NCI-H146 (cell line): ENCODE measurements around the gene ZBTB37.
"Not testable (repeated sequence)": the region's sequence is repeated elsewhere in the genome, so short reads cannot be mapped to it uniquely, and the experiment has no call there.

Source experiments
- DNase-seq: peaks from one replicate; lab custom pipeline; 2025; lab: John Stamatoyannopoulos, UW

The ZBTB37 gene

DNA sequence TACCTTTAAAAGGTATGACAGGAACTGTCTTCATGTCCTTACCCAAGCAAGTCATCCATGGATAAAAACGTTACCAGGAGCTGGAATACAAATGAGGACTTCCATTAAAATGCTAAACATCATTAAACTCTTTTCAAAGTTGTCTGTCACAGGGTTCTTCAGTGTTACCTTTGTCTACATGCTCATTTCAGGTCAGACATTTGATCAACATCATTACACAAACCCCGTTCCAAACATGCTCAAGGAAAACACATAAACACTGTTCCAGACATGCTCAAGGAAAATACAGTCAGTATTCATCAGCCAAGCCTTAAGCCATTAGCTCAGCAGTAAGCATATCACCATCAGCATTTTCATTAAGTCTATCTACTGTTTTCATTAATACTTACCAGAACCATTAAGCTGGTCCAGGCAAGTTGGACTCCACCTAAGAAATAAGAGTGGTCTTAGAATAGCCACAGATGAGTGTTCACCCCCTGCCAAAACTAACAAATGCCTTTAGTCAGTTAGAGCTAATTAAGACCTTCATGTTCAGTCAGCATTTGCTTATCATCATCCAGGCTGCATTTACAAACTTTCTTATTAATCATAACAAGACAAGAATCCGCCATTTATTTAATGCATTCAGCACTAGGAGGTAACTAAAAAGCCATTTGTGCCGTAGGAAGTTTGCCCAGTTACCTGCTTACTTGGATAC is 2.6 kb upstream of the ZBTB37 start:
- DNase-seq = no peak

DNA sequence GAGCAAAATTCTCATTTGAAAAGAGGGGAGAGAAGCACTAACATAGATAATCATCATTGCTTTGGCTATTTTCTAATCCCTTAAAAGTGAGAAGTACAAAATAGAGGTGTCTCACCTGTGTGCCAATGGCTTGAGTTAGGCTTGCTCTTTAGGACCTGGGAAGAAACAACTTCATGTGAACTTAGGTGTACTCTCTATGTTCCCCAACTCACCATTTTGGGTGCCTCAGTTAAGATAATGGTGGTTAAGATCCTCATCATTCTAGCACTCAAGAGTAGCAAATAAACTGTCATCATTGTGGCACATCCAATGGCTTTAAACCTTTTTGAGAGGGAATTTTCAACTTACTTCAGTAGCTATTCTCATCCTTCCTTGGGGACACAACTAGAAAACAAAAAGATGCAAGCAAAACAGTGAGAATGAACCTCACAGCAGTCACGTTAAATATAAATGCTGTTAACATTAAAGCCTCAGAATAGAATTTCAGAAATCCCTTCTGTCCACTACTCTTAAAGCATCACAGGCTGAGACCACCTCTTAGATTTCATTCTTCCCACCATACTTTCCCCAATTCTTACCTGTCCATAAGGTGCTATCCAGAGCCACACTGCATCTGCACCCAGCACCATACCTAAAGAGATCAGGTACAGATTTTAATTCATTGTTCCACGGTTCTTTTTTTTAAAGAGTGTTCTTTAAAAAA is 1.6 kb upstream of the ZBTB37 start:
- DNase-seq = no peak

DNA sequence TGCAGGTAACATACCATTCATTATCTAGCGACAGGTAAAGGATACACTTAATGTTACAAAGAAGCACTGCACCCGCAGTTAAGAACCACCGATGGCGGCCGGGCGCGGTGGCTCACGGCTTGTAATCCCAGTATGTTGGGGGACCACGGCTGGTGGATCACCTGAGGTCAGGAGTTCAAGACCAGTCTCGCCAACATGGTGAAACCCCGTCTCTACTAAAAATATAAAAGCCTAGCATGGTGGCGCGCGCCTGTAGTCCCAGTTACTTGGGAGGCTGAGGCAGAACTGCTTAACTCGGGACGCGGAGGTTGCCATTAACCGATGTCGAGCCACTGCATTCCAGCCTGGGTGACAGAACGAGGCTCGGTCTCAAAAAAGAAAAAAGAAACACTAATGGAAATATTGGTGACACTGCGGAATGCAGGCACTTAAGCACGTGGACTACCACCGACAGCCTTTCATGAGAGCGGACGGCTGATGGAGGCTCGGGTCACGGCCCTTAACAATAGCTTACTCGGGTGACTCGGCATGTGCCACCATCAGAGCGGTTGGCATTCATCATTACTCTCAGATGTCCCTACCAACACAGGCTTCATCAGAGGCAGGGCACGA is 933 bp upstream of the ZBTB37 start:
- peak; percentile 72 for DNase-seq

DNA sequence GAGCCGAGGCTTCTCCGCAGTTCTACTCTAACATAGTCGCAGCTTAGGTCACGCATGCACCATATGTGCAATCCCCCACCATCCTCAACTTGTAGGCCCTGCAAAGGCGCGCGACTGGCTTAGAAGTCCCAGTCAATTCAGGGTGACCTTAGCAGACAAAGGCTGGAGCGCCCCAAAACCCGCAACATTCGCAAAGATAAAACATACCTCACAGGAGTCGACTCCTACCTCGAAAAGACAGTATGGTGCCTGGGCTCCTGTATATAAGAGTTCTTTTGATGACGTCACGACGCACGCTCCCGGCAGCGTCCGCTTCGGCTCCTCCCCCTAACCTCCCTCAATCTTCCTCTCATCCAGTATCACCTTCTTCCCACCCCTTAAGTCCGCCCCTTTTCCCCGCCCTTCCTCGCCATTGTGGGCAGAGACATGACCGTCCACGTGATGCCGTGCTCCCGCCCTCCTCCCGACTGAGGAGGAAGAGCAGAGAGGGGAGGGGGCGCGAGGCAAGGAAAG is 371 bp upstream of the ZBTB37 start, which contains the start of gene GAS5:
GAS5 (minus strand) TSS at position 237 of the 513 bp plus-strand sequence.
- DNase-seq = peak; percentile 100

DNA sequence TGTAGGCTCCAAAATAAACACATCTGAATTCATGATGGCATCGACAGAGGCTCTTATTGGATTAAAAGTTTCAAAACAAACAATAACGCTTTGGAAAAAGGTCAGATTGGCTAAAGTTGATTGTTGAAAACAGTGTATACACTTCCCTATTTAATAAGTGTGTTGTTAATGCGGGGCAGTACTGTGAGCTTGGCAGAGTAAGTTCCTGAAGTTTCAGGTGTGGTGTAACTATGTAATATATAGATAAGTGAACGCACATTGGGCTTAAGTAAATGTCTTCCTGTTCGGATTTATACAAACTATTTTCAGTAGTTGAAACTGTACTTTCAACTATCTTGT is 810 bp downstream of the ZBTB37 start:
- no peak for DNase-seq

DNA sequence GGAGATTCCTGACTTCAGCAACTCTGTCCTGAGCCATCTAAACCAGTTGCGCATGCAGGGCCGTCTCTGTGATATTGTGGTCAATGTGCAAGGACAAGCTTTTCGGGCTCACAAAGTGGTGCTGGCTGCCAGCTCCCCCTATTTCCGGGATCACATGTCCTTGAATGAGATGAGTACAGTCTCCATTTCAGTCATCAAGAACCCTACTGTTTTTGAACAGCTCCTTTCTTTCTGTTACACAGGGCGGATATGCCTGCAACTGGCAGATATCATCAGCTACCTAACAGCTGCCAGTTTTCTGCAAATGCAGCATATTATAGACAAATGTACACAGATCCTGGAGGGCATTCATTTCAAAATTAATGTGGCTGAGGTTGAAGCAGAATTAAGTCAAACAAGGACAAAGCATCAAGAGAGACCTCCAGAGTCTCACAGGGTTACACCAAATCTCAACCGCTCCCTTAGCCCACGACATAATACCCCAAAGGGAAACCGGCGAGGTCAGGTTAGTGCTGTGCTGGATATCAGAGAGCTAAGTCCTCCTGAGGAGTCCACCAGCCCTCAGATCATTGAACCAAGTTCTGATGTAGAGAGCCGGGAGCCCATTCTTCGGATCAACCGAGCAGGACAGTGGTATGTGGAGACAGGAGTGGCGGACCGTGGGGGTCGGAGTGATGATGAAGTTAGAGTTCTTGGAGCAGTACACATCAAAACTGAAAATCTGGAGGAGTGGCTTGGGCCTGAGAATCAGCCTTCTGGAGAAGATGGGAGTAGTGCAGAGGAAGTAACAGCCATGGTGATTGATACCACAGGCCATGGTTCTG is 2.3 kb downstream of the ZBTB37 start:
- no peak for DNase-seq

DNA sequence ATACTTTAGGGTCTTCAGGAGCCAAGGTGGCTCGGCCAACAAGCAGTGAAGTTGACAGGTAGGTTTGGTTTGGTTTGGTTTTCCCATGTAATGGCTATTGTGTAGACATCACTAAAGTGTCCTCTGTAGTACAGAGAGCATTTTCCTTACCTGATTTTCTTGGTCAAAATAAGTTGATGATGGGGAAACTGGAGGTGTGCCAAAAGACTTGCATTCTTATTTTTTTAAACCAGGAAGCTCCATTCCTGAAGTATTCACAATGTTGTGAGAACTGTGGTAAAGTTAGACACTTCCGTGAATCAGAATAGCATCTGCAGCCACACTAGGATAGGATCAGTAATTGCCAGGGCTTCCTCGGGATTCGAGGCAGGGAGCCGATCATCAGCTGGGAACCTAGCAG is 2.9 kb downstream of the ZBTB37 start:
- DNase-seq = no peak

DNA sequence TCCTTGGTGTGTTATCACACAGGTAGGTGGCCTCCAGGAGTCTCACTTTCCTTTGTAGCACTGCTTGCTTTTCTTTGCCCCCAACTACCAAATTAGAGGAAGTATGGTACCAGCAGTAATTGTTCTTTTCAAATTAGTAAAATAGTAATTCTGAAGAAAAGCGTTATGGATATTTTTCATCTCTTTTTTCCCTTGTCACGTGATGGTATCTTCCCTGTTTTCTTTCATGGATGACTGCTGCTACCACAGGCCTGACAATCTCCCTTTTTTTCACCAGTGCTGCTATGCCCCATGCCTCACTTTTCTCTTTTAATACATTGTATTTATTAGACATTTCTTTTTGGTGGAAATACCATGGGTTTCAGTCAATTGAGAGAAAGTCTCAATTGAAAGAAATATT is 3.3 kb downstream of the ZBTB37 start:
- DNase-seq = no peak

DNA sequence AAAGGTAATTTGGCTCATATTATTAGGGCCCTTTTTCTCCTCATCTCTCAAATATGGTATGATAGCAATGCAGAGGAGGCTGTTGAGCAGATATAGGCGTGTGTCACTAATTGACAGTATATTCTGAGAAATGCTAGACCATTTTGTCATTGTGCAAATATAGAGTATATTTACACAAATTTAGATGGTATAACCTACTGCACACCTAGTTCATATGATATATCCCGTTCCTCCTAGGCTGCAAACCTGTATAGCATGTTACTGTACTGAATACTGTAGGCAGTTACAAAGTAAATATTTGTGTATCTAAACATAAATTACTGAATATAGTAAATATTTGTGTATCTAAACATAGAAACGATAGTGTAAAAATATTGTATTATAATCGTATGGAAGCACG is 8.6 kb downstream of the ZBTB37 start:
- no peak for DNase-seq

DNA sequence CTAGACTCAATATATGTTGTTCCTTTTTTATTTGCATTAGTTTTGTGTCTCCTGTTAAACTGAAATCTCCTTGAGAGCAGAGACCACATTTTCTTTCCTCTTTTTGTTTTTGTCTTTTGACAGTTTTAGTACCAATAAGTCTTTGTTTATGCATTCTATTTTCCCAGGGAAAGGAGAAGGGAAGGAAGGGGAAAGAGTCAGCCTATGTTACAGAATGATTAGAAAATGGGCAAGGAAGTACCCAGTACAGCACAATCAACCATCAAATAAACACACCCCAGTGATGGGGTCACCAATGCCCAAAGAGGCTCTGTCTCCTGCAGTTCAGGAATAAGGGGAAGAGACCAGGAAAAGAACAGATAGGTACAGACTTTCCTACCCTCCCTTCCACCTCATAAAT is 10.1 kb downstream of the ZBTB37 start:
- DNase-seq = no peak

DNA sequence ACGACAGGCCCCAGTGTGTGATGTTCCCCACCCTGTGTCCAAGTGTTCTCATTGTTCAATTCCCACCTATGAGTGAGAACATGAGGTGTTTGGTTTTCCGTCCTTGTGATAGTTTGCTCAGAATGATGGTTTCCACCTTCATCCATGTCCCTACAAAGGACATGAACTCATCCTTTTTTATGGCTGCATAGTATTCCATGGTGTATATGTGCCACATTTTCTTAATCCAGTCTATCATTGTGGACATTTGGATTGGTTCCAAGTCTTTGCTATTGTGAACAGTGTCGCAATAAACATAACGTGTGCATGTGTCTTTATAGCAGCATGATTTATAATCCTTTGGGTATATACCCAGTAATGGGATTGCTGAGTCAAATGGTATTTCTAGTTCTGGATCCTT is 12.9 kb downstream of the ZBTB37 start:
- not testable (repeated sequence) for DNase-seq

DNA sequence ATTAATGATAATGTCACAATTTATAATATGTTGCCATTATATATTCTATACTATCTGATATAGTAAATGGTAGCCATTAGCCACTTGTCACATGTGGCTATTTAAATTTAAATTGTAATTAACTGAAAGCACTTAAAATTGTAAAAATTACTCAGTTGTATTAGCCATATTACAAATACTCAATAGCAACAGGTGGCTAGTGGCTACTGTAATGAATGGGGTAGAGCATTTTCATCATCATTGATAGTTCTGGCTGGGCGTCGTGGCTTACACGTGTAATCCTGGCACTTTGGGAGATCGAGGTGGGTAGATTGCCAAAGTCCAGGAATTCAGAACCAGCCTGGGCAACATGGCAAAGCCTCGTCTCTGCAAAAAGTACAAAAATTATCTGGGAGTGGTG is 16.5 kb downstream of the ZBTB37 start:
- DNase-seq = no peak

DNA sequence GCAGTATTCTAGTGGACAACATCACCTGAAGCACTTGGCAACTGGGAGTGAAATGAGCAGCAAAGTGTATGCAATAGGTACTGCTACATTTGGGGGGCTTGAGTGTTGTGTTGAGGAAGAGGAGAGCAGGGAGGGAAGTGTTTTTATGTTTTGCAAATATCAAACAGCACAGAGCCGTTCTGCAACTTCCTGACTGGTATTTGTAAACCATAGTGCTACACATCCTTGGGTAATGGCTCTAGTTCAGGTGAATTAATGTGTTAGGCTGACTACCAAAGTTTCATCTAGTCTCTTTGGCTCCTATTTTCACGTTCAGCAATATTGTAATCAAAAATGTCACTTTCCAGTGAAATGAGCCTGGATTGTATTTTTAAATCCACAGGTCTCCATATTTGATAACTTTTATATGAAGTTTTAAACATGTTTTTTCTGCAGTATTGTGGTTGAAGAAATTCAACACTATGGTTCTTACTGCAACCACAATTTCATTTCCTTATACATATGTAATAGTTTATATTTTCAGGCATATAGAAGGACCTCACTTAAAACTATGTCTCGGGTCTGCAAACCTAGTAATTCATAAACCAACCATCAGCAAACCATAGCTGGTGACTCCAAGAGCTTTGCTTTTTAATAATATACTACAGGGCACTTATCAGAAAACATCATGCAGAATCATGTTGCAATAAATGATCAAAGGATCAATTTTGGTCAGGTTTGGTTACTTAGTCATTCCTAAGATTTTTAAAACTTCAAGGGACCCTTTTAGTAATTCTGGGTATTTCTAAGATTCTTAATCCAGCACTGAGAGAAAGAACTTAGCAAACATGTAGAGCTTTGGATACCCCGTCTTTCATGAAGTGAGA is 18.8 kb downstream of the ZBTB37 start:
- DNase-seq = no peak

DNA sequence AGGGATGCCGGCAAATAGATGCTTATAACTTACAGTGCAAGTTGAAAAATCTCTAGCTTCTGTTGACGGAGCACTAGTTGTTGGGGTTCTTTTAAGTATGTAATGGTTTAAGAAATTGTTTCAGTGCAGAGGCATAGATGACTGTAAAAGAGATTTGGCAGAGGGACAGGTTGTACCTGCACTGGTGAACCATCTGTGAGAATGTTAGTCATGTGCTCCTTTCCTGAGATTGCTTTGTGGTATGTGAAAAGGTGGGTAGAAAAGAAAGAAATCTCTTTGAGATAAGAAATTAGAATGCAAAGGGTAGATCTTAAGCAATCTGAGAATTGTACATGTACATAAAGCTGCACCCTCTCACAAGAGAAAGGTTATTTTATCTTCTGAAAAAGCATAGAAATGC is 19.4 kb downstream of the ZBTB37 start:
- no peak for DNase-seq

DNA sequence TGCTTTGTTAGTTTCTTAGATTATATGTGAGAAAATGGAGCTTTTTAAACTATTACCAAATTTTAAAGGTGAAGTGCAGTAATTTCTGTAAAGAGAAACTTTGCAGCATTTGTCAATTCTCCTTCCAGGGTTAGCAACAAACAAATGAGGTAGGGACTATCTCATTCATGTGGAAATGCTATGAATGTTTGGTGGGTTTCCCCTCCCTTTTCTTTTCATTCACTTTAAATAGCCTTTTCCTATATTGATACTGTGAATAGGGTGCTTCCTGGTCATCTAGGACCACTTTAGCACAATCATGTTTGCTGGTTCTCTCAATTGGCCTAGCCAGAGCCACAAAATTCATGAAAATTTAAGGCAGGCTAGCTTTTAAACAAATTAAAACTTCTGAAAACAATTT is 20.6 kb downstream of the ZBTB37 start:
- DNase-seq = no peak

DNA sequence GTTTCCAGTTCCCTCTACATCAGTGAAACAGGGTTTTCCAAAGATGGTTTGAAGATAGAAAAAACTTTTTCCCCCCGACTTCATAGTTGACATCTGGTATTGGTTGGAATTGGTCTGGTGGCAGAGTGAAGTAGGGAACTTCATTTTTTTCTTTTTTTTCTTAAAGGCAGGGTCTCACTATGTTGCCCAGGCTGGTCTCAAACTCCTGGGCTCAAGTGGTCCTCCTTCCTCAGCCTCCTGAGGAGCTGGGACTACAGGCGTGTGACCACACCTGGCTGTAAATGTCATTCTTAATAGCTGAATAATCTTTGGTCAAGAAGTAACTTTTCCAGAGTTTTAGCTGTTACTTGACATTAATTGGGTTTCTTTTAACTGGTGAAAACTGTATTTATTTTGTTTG is 21.7 kb downstream of the ZBTB37 start:
- no peak for DNase-seq

DNA sequence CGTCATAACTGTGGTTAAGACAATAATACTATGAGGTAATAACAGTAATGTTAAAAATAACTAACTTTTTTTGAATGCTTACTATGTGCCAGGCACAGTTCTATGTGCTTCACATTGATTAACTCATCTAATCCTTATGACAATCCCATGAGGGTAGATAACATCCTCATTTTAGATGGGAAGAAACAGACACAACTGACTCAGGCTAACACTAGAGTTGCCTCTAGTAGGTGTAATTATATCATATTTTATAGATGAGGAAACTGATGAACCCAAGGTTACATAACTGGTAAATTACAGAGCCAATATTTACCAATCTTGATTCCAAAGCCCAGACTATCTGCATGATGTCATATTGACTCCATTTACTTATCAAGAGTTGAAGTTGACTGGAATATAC is 25.4 kb downstream of the ZBTB37 start:
- DNase-seq = no peak

DNA sequence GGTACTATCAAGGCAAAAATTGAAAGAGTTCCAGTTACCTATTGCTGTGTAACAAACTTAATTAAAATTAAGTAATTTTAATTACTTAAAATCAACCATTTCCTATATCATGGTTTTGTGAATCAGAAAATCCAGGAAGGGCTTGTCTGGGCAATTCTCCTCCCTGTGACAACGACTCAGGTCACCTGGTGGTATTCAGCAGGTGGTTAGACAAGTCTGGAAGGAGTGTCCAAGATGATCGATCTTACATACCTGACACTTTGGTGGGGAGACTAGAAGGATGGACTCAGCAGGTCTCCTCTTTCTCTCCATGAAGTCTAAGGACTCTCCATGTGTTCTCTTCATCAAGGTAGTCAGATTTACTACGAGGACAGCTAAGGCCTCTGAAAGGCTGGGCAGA is 26.0 kb downstream of the ZBTB37 start:
- no peak for DNase-seq

DNA sequence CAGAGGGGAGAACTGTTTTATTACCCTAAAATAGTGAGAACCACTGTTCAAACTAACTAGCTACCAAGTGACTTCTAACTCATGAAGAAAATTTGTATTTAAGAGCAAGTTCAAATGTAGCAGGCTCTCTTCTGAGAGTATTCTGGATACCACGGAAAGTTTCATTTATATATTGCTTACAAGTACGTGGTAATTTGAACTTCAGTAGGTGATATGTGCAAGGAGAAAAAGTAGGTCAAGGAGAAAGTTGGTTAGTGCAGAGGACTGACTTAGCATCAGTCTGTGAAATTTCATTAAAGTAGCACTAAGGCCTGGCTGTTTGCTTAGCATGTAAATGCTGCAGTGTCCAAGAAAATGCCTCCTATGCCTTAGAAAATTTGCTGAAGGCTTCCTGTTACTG is 32.2 kb downstream of the ZBTB37 start:
- no peak for DNase-seq

DNA sequence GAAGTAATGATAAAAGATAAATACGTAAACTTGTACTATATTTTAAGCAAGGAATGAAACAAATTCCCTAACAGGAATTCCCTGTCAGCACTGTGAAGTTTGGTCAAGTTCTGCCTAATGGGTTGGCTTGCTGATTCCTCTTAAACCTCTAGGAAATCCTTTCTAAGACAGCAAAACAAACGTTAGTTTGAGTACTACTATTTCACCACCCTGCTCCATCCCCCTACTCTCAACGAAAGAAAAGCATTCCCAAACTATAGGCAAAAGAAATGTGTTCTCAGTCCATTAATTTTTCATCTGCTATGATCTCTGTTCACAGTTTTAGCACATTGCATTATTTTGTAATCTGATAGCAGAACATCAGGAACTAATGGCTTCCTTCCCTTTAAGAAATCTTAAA is 32.8 kb downstream of the ZBTB37 start:
- DNase-seq = no peak

DNA sequence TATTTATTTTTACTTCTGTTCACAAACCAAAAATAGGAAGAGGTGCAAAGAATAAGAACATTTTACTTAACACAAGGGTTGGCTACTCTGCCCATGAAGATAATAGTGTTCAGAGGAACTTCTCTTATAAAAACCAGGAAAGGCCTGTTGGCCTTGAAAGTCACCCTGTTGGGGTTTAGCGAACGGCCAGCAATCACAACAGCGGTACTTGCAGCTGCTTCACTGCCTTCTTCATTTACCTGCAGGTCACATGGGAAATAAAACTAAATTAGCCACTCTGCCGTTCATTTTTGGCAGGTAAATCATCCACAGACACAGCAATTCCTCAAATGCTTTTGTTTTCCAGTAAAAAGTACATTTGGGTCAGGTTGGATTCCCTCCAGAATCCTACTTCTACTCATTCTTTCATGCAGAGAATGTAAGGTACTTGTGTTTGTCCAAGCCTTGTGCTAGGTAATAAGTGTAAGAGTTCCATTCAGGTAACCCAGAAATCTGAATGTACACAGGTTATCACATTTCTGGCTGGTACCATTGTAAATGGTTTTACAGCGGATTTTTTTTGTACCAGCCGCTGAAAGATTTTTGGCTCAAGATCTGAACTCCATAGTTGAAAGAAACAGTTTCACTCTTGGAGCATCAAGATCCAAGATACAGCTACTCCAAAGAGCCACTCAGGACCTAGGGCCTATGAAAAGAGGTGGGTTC is 35.8 kb downstream of the ZBTB37 start:
- no peak for DNase-seq
